ENCODE data around the gene IL19.

Gene IL19

DNA sequence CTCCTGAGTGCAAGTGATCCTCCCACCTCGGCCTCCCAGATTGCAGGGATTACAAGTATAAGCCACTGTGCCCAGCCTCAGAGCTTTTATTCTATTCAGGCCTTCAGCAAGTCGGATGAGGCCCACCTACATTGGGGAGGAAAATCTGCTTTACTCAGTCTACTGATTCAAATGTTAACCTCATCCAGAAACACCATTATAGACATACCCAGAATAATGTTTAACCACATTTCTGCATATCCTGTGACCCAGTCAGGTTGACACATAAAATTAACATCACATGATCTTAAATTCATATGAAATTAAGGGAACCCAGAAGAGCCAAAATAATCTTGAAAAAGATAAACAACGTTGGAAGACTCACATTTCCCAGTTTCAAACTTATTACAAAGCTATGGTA lies 109.7 kb downstream of the IL19 start:
- FAIRE-seq = no peak
- no peak for DNase-seq (ENCODE audit: extremely low spot score, insufficient read length, low read depth)

DNA sequence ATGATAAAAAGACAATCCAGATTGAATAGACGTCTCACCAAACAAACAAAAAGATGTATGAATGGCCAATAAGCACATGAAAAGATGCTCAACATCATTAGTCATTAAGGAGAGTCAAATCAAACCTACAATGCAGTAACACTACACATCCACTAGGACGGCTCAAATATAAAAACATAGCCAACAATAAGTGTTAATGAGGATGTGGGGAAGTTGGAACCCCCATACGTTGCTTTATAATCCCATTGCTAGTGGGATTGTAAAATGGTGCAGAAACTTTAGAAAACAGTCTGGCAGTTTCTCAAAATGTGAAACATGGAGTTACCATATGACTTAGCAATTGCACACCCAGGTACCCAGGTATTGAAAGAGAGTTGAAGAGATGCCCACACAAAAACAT lies 112.0 kb downstream of the IL19 start:
- FAIRE-seq (no peak), DNase-seq (ENCODE audit: extremely low spot score, insufficient read length, low read depth) (no peak)

DNA sequence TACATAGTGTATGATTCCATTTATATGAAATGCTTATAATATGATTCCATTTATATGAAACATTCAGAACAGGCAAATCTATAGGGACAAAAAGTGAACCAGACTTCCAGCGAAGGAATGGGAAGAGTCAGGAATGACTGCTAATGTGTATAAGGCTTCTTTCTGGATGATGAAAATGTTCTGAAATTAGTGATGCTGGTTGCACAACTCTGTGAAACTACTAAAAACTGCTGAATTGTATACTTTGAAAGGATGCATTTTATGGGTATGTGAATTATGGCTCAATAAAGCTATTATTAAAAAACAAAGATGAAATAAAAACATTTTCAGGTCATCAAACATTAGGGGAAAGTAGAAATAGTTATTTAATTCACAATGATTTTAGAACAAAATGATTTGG lies 112.6 kb downstream of the IL19 start:
- no peak for DNase-seq (ENCODE audit: extremely low spot score, insufficient read length, low read depth)
- FAIRE-seq = no peak

DNA sequence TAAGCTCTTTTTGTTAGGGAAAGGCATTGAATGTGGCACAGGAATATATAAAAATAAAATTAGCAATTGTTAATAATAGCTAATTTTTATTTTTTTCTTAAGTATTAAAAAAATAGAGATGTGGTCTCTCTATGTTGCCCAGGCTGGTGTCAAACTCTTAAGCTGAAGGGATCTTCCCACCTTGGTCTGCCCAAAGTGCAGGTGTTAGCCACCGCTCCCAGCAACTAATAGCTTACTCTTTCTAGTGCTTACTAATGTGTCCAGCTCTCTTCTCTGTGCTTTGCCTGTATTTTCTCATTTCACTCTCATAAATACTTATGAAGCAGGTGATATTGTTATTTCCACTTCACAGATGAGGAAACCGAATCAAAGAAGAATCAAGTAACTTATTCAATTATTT lies 113.3 kb downstream of the IL19 start:
- no peak for DNase-seq (ENCODE audit: extremely low spot score, insufficient read length, low read depth)
- FAIRE-seq = no peak

DNA sequence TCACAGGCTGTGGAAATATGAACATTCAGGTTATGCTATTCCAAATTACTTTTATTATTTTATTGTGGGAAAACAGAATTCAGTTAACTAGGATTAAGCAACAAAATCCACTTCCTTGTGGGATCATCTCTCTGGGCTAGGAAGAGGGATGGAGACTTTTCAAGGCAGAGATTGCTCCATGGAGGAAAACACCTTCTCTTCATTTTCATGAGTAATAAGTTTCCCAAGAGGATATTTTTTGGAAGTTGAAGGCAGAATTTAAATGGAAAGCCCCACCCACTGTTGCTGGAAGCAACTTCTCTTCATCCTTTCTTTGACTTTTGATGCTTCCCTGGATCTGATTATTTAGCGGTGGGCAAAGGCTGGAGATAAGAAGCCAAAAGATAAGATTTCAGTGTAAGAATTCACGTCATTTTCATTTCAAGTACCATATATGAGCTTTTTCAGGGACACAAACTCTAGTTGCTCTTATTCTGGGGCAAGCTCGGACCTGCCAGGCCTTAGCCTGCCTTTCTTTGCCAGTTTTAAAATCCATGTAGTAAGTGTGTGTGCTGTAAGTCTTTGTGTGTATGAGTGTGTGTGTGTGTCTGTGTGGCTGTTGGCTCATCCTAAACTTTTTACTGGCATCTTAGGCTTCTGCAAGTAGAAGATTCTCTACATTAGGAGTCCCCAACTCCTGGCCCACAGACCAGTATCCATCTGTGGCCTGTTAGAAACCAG lies 114.9 kb downstream of the IL19 start:
- no peak for FAIRE-seq
- no peak for DNase-seq (ENCODE audit: extremely low spot score, insufficient read length, low read depth)

DNA sequence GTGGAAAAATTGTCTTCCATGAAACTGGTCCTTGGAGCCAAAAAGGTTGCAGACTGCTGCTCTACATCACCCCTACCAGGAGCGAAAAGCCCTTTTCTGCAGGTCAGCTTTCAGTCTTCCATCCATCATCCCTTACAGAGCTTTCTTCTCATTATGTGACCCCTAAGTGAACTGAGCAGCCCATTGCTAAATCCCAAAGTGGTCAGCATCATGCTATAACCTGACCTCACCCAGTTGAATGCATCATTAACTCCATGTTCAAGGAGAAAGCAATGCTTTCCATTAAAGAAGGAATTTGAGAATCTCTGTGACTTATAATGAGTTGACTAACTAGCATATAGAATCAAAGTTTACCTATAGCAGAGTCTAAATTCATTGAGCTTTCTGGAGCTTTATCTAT lies 116.3 kb downstream of the IL19 start:
- DNase-seq (ENCODE audit: extremely low spot score, insufficient read length, low read depth) (no peak), FAIRE-seq (no peak)

DNA sequence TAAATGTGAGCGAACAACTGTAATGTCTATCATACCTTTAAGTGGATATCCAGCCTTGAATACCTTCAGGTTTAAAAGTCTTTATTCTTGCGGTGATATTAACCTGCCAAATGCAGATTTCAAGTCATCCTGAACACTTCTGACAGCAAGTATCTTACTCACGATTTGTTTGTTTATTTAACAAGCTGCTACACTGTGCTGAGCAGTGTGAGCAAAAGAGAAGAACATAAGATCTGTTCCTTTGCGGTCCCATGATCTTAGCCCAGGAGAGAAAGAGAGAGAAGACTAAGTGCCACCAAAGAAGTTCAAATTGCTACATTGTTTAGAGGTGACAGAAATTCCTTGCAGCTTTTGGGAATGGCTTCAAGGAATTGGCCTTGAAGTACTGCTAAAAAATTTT lies 117.1 kb downstream of the IL19 start:
- DNase-seq (ENCODE audit: extremely low spot score, insufficient read length, low read depth) (no peak), FAIRE-seq (no peak)

DNA sequence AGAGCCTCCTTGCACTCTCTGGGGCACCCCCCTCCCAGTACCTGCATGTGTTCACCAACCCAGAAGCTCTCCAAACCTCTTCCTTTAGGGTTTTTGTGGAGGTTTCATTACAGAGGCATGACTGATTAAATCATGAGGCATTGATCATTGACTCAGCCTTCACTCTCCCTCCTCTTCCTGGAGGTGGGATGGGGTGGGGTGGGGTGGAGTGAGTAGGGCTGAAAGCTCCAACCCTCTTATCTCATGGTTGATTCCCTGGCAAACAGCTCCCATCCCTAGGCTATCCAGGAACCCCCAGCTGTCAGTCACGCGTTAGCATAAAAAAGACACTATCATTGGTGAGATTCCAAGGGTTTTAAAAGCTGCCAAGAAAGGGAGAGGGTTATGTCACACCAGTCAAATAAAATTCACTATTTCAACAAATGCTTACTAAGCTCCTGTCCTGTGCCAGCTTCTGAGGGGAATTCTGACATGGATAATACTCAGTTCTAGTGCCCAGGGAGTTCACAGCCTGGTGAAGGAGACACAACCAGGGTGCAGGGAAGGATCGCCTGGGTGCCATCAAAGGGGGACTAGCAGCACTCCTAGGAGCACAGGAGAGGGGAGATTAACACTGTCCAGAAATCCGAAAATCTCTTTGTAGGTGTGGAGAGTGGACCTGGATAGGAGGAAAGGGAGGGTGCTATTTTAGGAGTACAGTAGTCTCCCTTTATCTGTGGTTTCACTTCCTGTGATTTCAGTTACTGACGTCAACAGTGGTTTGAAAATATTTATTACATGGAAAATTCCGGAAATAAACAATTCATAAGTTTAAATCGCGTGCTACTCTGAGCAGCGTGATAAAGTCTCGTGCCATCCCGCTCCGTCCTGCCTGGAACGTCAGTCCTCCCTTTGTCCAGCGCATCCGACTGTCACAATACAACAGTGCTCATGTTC lies 119.8 kb downstream of the IL19 start:
- FAIRE-seq (no peak), DNase-seq (ENCODE audit: extremely low spot score, insufficient read length, low read depth) (no peak)

DNA sequence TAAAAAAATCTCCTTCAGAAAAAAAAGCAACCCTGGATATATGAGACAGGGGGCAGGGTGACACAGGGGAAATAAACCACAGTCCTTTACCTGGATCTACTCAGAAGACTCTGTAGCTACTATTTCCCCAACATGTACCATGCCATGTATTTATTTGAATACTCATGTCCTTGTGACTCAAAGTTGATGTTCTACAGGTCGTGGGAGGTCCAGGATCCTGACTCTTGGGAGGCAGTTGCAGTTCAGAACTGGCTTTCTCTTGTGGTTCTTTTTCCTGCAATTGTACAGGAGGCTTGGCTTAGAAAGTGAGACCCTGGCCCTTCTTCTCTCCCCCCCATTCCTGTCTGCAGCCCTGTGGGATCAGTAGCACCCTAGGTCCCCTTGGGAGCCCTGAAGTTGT lies 120.8 kb downstream of the IL19 start:
- no peak for FAIRE-seq
- DNase-seq (ENCODE audit: extremely low spot score, insufficient read length, low read depth) = no peak
